GM12878 (cell line): Measurements from ENCODE around the gene MCEE.

Source experiments
- CHD4 ChIP-seq: fragments of 200-600 bp; sonication (generic); IDR thresholded peaks from 2 replicates; pipeline ENCODE4 v1.6.1; 2016; ENCODE audit warnings: mild to moderate bottlenecking
- EP300 ChIP-seq, 2 experiments: fragments of 150-350 bp in 1 of 2; IDR thresholded peaks; 2 replicates each; pipeline ENCODE4 v1.6.1; 2011 to 2012; ENCODE audit warnings: low read depth in 2 of 2, low read length in 2 of 2, borderline replicate concordance in 1 of 2, improper control_type of control experiment in 1 of 2, inconsistent platforms in 1 of 2; ENCODE audit not compliant: control insufficient read depth in 1 of 2
- ESRRA ChIP-seq: IDR thresholded peaks from 2 replicates; pipeline ENCODE4 v1.6.1; 2012; ENCODE audit warnings: mild to moderate bottlenecking, low read length, improper control_type of control experiment
- GABPA ChIP-seq: IDR thresholded peaks from 2 replicates; pipeline ENCODE4 v1.6.1; 2014; ENCODE audit warnings: antibody characterized with exemption, low read depth, mild to moderate bottlenecking, inconsistent platforms
- NRF1 ChIP-seq: conservative IDR thresholded peaks from 2 replicates; pipeline ENCODE4 v1.6.1; 2011; ENCODE audit warnings: mild to moderate bottlenecking, low read depth, low read length, improper control_type of control experiment
- RAD21 ChIP-seq: IDR thresholded peaks from 2 replicates; pipeline ENCODE4 v1.6.1; 2011; ENCODE audit warnings: mild to moderate bottlenecking, low read depth, low read length, moderate library complexity; ENCODE audit not compliant: insufficient read depth
- SMAD1 ChIP-seq: fragments of 450-650 bp; IDR thresholded peaks from 2 replicates; pipeline ENCODE4 v1.6.1; 2018; ENCODE audit warnings: mild to moderate bottlenecking, low read depth; ENCODE audit not compliant: partially characterized antibody
- ZNF24 ChIP-seq: fragments of 450-650 bp; IDR thresholded peaks from 2 replicates; pipeline ENCODE4 v1.6.1; 2017; ENCODE audit warnings: antibody characterized with exemption, mild to moderate bottlenecking
- TF ChIP-seq, protein P1 (sequence below), 3 experiments: IDR thresholded peaks in 2 of 3; conservative IDR thresholded peaks in 1 of 3; 2 replicates each; pipeline ENCODE4 v1.5.1; 2011; ENCODE audit warnings: low read depth in 3 of 3, low read length in 3 of 3, mild to moderate bottlenecking in 3 of 3, control low read depth in 2 of 3, moderate library complexity in 2 of 3, inconsistent platforms in 1 of 3, mixed read lengths in 1 of 3; ENCODE audit not compliant: control insufficient read depth in 2 of 3, insufficient read depth in 1 of 3; ENCODE audit errors: extremely low read depth in 1 of 3

DNA sequence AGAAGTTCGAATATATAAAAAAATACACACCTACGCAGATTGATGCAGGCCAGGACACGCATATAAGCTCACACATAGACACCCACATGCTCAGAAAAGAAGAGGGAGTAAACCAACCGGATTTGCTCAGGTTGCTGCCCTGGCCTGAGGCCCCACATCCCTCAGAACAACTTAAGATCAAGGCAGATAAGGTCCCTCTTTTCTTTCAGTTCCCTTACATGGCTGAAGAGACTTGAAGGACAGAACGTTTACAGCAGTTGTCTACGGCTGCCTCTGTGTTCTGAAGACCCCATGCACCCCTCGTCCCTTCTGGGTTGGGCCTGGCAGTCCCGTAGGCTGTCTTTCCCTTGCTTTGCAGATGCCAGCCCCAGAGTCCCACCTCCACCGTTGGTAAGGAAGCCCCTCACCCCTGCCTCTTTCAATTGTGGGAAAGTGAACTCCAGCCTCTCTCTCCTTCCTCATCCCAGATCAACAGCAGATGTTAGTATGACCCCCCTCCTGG lies 65.9 kb downstream of the MCEE start:
- TF ChIP-seq SMAD1 (no peak), RAD21 (0 out of 2 replicates have a peak, but pooled peaks have one; percentile 6), ZNF24 (no peak), NRF1 (no peak), GABPA (no peak), CHD4 (no peak), EP300 (IDR thresholded peaks at IDR 0.05; ENCODE audit: borderline replicate concordance in 1 of 2, control insufficient read depth in 1 of 2, low read depth in 2 of 2, low read length in 2 of 2) (peak in 1 of 2 experiments; percentile 37; a peak in 2 of 4 replicates), ESRRA (no peak)
- TF ChIP-seq, protein P1, sequence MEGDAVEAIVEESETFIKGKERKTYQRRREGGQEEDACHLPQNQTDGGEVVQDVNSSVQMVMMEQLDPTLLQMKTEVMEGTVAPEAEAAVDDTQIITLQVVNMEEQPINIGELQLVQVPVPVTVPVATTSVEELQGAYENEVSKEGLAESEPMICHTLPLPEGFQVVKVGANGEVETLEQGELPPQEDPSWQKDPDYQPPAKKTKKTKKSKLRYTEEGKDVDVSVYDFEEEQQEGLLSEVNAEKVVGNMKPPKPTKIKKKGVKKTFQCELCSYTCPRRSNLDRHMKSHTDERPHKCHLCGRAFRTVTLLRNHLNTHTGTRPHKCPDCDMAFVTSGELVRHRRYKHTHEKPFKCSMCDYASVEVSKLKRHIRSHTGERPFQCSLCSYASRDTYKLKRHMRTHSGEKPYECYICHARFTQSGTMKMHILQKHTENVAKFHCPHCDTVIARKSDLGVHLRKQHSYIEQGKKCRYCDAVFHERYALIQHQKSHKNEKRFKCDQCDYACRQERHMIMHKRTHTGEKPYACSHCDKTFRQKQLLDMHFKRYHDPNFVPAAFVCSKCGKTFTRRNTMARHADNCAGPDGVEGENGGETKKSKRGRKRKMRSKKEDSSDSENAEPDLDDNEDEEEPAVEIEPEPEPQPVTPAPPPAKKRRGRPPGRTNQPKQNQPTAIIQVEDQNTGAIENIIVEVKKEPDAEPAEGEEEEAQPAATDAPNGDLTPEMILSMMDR (IDR thresholded peaks at IDR 0.05 in 2 of 3, conservative IDR thresholded peaks at IDR 0.05 in 1 of 3; ENCODE audit: control insufficient read depth in 2 of 3, extremely low read depth in 1 of 3, insufficient read depth in 1 of 3, low read depth in 3 of 3, low read length in 3 of 3) = no peak
